ENCODE data around the gene ZFPM1.

Gene ZFPM1

GRCh38 chr16:88510091-88510994, 57.3 kb downstream of the ZFPM1 start:
- H3K9ac ChIP-seq (ENCODE audit: low read length in 5 of 5) = no peak overlapping the region
- no peak overlapping the region for H3K4me3 ChIP-seq (ENCODE audit: low read depth in 1 of 5, low read length in 5 of 5)
- H3K27ac ChIP-seq (ENCODE audit: low read depth, low read length) = no peak overlapping the region
- peaks cover 0 to 6% (median 0%) of the 10 kb centered on the region in 5 donors for H3K27me3 ChIP-seq (ENCODE audit: control insufficient read depth in 5 of 5, insufficient read depth in 4 of 5, low read length in 5 of 5)
- no peaks in the 10 kb centered on the region for H3K9me3 ChIP-seq (ENCODE audit: control insufficient read depth in 5 of 5, low read length in 5 of 5)
- H3K4me1 ChIP-seq (ENCODE audit: control insufficient read depth in 5 of 5, insufficient read depth in 5 of 5, low read length in 5 of 5) = no peaks in the 10 kb centered on the region
- no peaks in the 10 kb centered on the region for H3K36me3 ChIP-seq (ENCODE audit: control insufficient read depth in 5 of 5, insufficient read depth in 5 of 5, low read length in 5 of 5)

- H3K4me3 ChIP-seq (ENCODE audit: low read depth in 1 of 5, low read length in 5 of 5) = no peak overlapping the region
- no peaks in the 10 kb centered on the region for H3K9me3 ChIP-seq (ENCODE audit: control insufficient read depth in 5 of 5, low read length in 5 of 5)
- H3K36me3 ChIP-seq (ENCODE audit: control insufficient read depth in 5 of 5, insufficient read depth in 5 of 5, low read length in 5 of 5) = no peaks in the 10 kb centered on the region
- no peak overlapping the region for H3K9ac ChIP-seq (ENCODE audit: low read length in 5 of 5)
- H3K27ac ChIP-seq (ENCODE audit: low read depth, low read length) = no peak overlapping the region
- H3K27me3 ChIP-seq (ENCODE audit: control insufficient read depth in 5 of 5, insufficient read depth in 4 of 5, low read length in 5 of 5) = peaks cover 0 to 8% (median 2%) of the 10 kb centered on the region in 5 donors
- H3K4me1 ChIP-seq (ENCODE audit: control insufficient read depth in 5 of 5, insufficient read depth in 5 of 5, low read length in 5 of 5) = no peaks in the 10 kb centered on the region
Measured at GRCh38 chr16:88511060-88511459, 58.0 kb downstream of the ZFPM1 start.

GRCh38 chr16:88511906-88512305, 58.8 kb downstream of the ZFPM1 start:
- H3K4me3 ChIP-seq (ENCODE audit: low read depth in 1 of 5, low read length in 5 of 5) = no peak overlapping the region
- H3K27me3 ChIP-seq (ENCODE audit: control insufficient read depth in 5 of 5, insufficient read depth in 4 of 5, low read length in 5 of 5) = peaks cover 0 to 10% (median 3%) of the 10 kb centered on the region in 5 donors
- no peaks in the 10 kb centered on the region for H3K4me1 ChIP-seq (ENCODE audit: control insufficient read depth in 5 of 5, insufficient read depth in 5 of 5, low read length in 5 of 5)
- H3K9me3 ChIP-seq (ENCODE audit: control insufficient read depth in 5 of 5, low read length in 5 of 5) = no peaks in the 10 kb centered on the region
- no peak overlapping the region for H3K9ac ChIP-seq (ENCODE audit: low read length in 5 of 5)
- no peaks in the 10 kb centered on the region for H3K36me3 ChIP-seq (ENCODE audit: control insufficient read depth in 5 of 5, insufficient read depth in 5 of 5, low read length in 5 of 5)
- no peak overlapping the region for H3K27ac ChIP-seq (ENCODE audit: low read depth, low read length)

- H3K36me3 ChIP-seq (ENCODE audit: control insufficient read depth in 5 of 5, insufficient read depth in 5 of 5, low read length in 5 of 5) = no peaks in the 10 kb centered on the region
- no peak overlapping the region for H3K9ac ChIP-seq (ENCODE audit: low read length in 5 of 5)
- H3K9me3 ChIP-seq (ENCODE audit: control insufficient read depth in 5 of 5, low read length in 5 of 5) = no peaks in the 10 kb centered on the region
- no peaks in the 10 kb centered on the region for H3K4me1 ChIP-seq (ENCODE audit: control insufficient read depth in 5 of 5, insufficient read depth in 5 of 5, low read length in 5 of 5)
- H3K27me3 ChIP-seq (ENCODE audit: control insufficient read depth in 5 of 5, insufficient read depth in 4 of 5, low read length in 5 of 5) = peaks cover 0 to 10% (median 4%) of the 10 kb centered on the region in 5 donors
- no peak overlapping the region for H3K27ac ChIP-seq (ENCODE audit: low read depth, low read length)
- no peak overlapping the region for H3K4me3 ChIP-seq (ENCODE audit: low read depth in 1 of 5, low read length in 5 of 5)
Measured at GRCh38 chr16:88512728-88513696, 59.9 kb downstream of the ZFPM1 start.

GRCh38 chr16:88514070-88514469, 61.0 kb downstream of the ZFPM1 start:
- no peaks in the 10 kb centered on the region for H3K4me1 ChIP-seq (ENCODE audit: control insufficient read depth in 5 of 5, insufficient read depth in 5 of 5, low read length in 5 of 5)
- no peak overlapping the region for H3K9ac ChIP-seq (ENCODE audit: low read length in 5 of 5)
- peaks cover 0 to 12% (median 4%) of the 10 kb centered on the region in 5 donors for H3K27me3 ChIP-seq (ENCODE audit: control insufficient read depth in 5 of 5, insufficient read depth in 4 of 5, low read length in 5 of 5)
- H3K9me3 ChIP-seq (ENCODE audit: control insufficient read depth in 5 of 5, low read length in 5 of 5) = no peaks in the 10 kb centered on the region
- no peaks in the 10 kb centered on the region for H3K36me3 ChIP-seq (ENCODE audit: control insufficient read depth in 5 of 5, insufficient read depth in 5 of 5, low read length in 5 of 5)
- no peak overlapping the region for H3K27ac ChIP-seq (ENCODE audit: low read depth, low read length)
- H3K4me3 ChIP-seq (ENCODE audit: low read depth in 1 of 5, low read length in 5 of 5) = no peak overlapping the region

- Histone ChIP-seq H3K36me3 (ENCODE audit: control insufficient read depth in 5 of 5, insufficient read depth in 5 of 5, low read length in 5 of 5) (no peaks in the 10 kb centered on the region), H3K9me3 (ENCODE audit: control insufficient read depth in 5 of 5, low read length in 5 of 5) (no peaks in the 10 kb centered on the region), H3K27me3 (ENCODE audit: control insufficient read depth in 5 of 5, insufficient read depth in 4 of 5, low read length in 5 of 5) (peaks cover 0 to 12% (median 4%) of the 10 kb centered on the region in 5 donors), H3K4me1 (ENCODE audit: control insufficient read depth in 5 of 5, insufficient read depth in 5 of 5, low read length in 5 of 5) (no peaks in the 10 kb centered on the region), H3K27ac (ENCODE audit: low read depth, low read length) (no peak overlapping the region), H3K4me3 (ENCODE audit: low read depth in 1 of 5, low read length in 5 of 5) (no peak overlapping the region), H3K9ac (ENCODE audit: low read length in 5 of 5) (no peak overlapping the region)
Measured at GRCh38 chr16:88514526-88515232, 61.6 kb downstream of the ZFPM1 start.

- H3K4me3 ChIP-seq (ENCODE audit: low read depth in 1 of 5, low read length in 5 of 5) = no peak overlapping the region
- no peaks in the 10 kb centered on the region for H3K9me3 ChIP-seq (ENCODE audit: control insufficient read depth in 5 of 5, low read length in 5 of 5)
- peaks cover 4 to 16% (median 6%) of the 10 kb centered on the region in 5 donors for H3K27me3 ChIP-seq (ENCODE audit: control insufficient read depth in 5 of 5, insufficient read depth in 4 of 5, low read length in 5 of 5)
- no peaks in the 10 kb centered on the region for H3K36me3 ChIP-seq (ENCODE audit: control insufficient read depth in 5 of 5, insufficient read depth in 5 of 5, low read length in 5 of 5)
- H3K27ac ChIP-seq (ENCODE audit: low read depth, low read length) = no peak overlapping the region
- H3K4me1 ChIP-seq (ENCODE audit: control insufficient read depth in 5 of 5, insufficient read depth in 5 of 5, low read length in 5 of 5) = no peaks in the 10 kb centered on the region
- no peak overlapping the region for H3K9ac ChIP-seq (ENCODE audit: low read length in 5 of 5)
Measured at GRCh38 chr16:88515371-88515770, 62.3 kb downstream of the ZFPM1 start.

- Histone ChIP-seq H3K27me3 (ENCODE audit: control insufficient read depth in 5 of 5, insufficient read depth in 4 of 5, low read length in 5 of 5) (peaks cover 4 to 17% (median 7%) of the 10 kb centered on the region in 5 donors), H3K4me1 (ENCODE audit: control insufficient read depth in 5 of 5, insufficient read depth in 5 of 5, low read length in 5 of 5) (no peaks in the 10 kb centered on the region), H3K36me3 (ENCODE audit: control insufficient read depth in 5 of 5, insufficient read depth in 5 of 5, low read length in 5 of 5) (no peaks in the 10 kb centered on the region), H3K27ac (ENCODE audit: low read depth, low read length) (no peak overlapping the region), H3K9me3 (ENCODE audit: control insufficient read depth in 5 of 5, low read length in 5 of 5) (peaks cover 0 to 1% (median under 1%) of the 10 kb centered on the region in 5 donors), H3K4me3 (ENCODE audit: low read depth in 1 of 5, low read length in 5 of 5) (no peak overlapping the region), H3K9ac (ENCODE audit: low read length in 5 of 5) (no peak overlapping the region)
Measured at GRCh38 chr16:88515925-88516594, 63.0 kb downstream of the ZFPM1 start.

GRCh38 chr16:88516601-88517061, 63.6 kb downstream of the ZFPM1 start:
- Histone ChIP-seq H3K27ac (ENCODE audit: low read depth, low read length) (no peak overlapping the region), H3K4me1 (ENCODE audit: control insufficient read depth in 5 of 5, insufficient read depth in 5 of 5, low read length in 5 of 5) (no peaks in the 10 kb centered on the region), H3K4me3 (ENCODE audit: low read depth in 1 of 5, low read length in 5 of 5) (no peak overlapping the region), H3K27me3 (ENCODE audit: control insufficient read depth in 5 of 5, insufficient read depth in 4 of 5, low read length in 5 of 5) (peaks cover 7 to 23% (median 9%) of the 10 kb centered on the region in 5 donors), H3K9ac (ENCODE audit: low read length in 5 of 5) (no peak overlapping the region), H3K36me3 (ENCODE audit: control insufficient read depth in 5 of 5, insufficient read depth in 5 of 5, low read length in 5 of 5) (no peaks in the 10 kb centered on the region), H3K9me3 (ENCODE audit: control insufficient read depth in 5 of 5, low read length in 5 of 5) (peaks cover 0 to 6% (median 2%) of the 10 kb centered on the region in 5 donors)

Data from subcutaneous abdominal adipose tissue (tissue), 5 donors.